Stimulated activated CD8-positive, alpha-beta memory T cell treated with anti-CD3 and anti-CD28 coated beads, Interleukin-4, amount 100 ng/mL, for 1 hour (primary cell): ENCODE data around the gene PEPD.

Experiments
- DNase-seq, 2 donors: peaks; one replicate each; pipeline ENCODE4 v3.0.0-alpha.2; 2020; ENCODE audit warnings: low read depth in 2 of 2, low spot score in 1 of 2

The PEPD gene

DNA sequence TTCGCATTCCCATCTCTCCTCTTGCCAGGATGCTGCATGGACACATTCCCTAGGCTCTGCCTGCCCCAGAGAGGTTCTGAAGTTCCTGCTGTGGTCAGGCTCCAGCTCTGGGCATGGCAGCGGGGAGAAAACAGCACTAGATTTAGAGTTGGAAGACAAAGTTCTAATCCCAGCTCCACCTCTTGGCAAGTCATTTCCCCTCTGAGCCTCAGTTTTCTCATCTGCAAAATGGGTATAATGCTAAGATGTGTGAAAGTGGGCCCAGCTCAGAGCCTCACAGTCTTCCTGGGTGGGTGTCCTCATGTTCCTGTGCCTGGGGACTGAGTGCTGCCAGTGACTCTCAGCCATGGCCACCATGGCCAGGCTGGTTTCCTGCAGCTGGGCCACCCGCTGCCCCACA, 9.6 kb downstream of the PEPD start:
- no peak for DNase-seq

DNA sequence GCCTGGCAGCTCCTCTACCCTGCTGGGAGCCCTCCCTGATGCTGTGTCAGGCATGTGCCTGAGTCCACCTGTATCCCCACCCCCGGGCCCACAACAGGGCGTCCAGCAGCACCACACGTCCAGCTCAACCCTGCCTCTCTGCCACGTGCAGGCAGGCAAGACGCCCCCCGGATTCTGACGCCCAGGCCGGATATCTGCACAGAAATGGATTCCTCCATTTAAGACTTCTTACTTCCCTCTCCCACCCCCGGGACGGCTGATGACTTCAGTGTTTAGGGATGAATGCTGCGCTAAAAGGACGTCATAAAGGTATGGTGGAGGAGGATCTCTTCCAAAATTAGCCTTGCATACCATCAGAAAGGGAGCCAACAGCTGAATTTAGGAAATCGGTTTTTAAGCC, 10.2 kb downstream of the PEPD start:
- DNase-seq = no peak

GRCh38 chr19:33510462-33511194, 11.0 kb downstream of the PEPD start:
- no peak for DNase-seq

- DNase-seq = no peak
These were observed 11.8 kb downstream of the PEPD start for GRCh38 chr19:33509774-33510173.

DNA sequence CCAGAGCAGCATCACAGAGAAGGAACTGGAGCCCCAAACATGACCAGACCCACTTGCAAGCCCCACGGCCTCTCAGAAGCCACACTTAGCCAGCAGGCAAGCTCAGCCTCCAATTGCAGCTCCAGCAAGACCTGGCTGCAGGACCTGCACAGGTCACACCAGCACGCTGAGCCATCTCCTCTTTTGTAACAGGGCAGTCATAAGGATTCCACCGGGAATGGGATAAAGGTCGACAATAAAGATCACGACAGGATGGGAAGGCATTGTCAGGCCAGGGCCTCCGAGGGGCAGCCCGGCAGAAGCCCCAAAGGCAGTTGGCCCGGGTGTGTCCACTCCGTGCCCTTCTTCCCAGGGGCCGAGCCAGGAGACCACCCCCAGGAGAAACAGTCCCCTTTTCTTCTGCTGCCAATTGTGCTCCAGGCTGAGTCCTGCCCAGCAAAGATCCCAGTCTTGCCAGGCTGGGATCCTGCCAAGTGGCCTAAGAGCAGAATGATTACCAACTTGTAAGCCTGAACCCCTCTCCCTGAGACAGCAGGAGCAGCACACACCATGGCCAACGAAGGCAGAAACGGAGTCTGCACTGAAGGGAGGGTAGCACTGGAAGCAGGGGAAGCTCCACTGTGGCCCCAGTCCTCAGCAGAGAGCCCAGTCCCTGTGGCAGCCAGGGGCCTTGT, 12.5 kb downstream of the PEPD start:
- DNase-seq = no peak

DNA sequence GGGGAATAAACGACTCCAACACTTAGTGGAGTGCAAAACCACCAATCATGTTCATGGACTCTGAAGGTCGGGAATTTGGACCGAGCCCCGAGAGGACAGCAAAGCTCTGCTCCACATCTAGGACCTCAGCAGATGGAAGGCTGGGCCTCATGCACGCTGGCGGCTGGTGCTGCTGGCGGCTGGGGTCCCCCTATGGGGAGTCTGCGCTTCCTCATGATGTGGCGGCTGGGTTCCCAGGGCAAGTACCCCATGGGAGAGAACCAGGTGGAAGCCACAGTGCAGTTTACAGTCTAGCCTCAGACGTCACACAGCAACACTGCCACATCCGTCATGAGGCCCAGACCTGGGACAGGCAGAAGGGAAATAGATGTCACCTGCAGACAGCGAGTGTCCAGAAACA, 13.2 kb downstream of the PEPD start:
- DNase-seq = no peak

DNA sequence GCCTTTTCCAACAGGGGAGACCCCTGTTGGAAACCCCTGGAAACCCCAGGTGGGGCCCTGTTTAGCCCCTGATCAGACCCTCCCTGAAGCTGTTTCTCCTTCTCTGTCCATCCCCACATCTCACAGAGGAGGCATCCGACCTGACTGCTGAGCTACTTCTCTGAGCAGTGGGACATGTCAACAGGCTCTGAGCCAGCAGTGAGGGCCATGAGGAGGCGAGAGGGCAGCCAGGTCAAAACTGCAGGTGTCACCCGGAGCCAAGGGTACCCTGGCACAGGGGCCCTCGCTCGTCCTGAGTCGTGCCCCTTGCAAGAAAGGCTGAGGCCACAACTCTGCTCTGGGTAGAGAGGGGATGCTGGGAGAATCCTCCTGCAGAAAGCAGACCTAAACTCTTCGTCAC, 13.6 kb downstream of the PEPD start:
- DNase-seq = no peak

- DNase-seq = no peak
These were observed 14.3 kb downstream of the PEPD start for GRCh38 chr19:33507021-33507956.

GRCh38 chr19:33506498-33506897, 15.1 kb downstream of the PEPD start:
- no peak for DNase-seq

DNA sequence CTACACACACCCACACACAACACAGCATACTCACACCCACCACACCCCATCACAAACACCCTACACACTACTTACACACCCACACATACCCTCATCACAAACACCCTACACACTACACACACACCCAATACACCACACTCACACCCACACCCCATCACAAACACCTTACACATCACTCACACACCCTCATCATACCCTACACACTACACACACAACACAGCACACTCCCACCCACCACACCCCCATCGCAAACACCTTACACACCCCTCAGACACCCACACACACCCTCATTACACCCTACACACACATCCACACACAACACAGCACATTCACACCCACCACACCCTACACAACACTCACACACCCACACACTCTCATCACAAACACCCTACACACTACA, 15.8 kb downstream of the PEPD start:
- no peak for DNase-seq

DNA sequence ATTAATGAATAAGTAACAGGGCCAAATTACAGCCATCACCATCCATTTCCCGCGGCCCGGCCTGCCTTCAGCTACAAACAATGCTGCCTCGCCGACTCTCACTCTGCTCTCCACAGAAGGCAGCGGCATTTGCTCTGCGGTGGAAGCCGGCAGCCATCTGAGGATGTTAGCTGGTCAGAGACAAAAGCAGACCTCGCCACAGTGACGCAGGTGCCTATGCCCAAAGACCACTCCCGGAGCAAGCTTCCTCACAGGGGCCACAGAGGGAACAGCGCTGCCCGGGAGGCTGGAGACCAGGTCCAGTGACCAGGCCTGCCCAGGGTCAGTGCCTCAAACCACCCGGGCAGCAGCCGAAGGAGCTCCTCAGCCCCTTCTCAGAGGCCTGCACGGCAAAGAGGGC, 16.4 kb downstream of the PEPD start:
- DNase-seq = no peak

- no peak for DNase-seq
These were observed 17.5 kb downstream of the PEPD start for GRCh38 chr19:33504058-33504444.

DNA sequence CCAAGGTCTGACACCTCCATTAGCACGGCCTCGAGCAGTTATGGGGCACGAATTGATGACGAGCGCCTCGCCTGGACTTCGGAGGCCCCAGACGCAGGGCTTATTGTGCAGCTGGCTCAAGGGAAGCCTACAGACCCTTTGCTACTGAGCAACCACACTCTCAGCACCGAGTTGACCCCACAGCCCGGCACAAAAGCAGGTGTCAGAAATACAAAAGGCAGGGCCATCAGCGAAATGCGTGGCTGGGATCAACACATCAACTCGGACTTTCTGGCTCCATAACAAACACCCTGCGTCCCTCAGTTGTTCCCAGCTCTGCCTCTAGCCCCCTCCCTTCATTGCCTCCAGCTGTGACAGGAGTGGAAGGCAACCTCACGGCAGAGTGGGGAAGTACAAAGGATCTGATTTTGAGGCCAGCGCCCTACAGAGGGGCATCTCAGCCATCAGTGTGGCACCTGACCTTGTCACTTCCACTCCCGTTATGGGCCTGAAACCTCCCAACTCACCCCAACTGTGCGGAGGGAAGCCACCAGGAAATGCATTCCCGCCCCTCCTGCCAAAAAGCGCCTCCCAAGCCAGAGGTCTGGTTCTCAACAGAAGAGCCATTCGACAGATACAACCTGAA, 18.0 kb downstream of the PEPD start:
- DNase-seq = no peak

DNA sequence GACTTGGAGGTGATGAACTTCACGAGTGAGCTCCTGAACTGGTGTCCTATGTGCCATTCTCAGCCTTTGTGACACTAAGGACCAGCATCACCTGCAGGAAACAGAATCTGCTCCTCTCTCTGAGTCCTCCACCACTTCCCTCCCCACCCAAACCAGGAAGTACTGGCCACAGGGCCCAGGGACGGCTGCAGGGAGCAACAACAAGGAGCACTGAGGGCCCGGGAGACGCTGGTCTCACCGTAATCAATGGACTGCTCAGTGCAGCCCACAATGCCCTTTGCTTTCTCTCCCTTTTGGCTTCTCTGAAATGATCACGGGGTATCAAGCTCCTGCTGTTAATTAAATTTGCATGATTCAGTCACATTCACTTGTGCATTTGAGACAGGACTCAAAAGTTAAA, 18.6 kb downstream of the PEPD start:
- no peak for DNase-seq

DNA sequence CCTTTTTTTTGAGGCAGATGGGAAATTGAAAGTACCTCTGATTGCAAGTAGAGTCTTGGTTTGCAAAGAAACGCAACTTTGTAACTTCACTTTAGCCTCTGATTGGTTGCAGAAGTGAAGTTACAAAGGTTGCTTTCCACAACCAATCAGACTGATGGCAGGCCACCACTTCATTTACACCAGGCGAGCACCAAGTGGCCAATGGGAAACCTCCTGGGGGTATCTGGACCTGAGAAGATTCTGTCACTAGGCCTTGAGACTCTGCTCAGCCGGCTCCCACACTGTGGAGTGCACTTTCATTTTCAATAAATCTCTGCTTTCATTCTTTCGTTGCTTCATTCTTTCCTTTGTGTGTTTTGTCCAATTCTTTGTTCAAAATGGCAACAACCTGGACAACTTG, 19.1 kb downstream of the PEPD start:
- no peak for DNase-seq

DNA sequence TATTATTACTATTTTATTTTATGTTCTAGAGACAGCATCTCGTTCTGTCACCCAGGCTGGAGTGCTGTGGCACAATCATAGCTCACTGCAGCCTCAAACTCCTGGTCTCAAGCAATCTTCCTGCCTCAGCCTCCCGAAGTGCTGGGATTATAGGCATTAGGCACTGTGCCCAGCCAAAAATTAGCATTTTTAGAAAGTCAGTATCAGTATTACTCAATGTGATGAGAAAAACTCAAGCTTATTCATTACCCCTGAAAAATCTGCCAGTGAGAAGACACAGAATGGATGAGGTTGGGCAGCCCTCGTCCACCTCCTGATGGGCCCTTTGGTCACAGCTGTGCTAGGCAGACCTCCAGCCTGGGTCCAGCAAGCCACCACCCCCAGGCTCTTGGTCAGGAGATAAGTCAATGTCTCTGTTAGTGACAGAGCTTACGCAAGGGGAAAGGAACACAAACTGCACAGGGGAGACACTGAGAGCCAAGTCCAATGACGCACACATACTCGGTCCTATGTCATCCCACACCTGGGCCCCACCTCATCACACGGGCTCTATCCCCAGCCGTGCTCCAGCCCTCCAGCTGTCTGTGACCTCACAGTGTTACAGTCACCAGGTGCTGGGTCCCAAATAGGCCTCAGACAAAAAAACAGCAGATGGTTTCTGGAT, 19.8 kb downstream of the PEPD start:
- DNase-seq = no peak

DNA sequence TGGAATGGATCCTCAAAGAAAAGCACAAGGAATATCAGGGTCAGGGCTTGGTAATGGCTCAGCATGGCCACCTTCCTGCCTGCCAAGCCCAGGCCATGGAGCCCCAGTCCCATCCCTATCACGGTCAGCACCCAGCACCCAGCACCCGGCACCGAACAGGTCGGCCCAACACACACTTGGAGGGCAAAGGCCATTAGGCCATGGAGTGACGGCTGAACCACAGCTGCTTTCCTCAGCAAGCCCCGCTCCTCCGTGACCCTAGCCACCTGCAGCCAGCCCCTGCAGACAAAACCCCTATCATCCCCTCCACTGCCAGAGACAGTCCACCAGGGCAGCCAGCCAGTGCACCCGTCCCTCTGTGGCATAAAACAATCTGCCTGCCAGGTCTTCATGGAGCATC, 20.6 kb downstream of the PEPD start:
- DNase-seq = no peak

GRCh38 chr19:33500586-33500985, 21.0 kb downstream of the PEPD start:
- DNase-seq = no peak

DNA sequence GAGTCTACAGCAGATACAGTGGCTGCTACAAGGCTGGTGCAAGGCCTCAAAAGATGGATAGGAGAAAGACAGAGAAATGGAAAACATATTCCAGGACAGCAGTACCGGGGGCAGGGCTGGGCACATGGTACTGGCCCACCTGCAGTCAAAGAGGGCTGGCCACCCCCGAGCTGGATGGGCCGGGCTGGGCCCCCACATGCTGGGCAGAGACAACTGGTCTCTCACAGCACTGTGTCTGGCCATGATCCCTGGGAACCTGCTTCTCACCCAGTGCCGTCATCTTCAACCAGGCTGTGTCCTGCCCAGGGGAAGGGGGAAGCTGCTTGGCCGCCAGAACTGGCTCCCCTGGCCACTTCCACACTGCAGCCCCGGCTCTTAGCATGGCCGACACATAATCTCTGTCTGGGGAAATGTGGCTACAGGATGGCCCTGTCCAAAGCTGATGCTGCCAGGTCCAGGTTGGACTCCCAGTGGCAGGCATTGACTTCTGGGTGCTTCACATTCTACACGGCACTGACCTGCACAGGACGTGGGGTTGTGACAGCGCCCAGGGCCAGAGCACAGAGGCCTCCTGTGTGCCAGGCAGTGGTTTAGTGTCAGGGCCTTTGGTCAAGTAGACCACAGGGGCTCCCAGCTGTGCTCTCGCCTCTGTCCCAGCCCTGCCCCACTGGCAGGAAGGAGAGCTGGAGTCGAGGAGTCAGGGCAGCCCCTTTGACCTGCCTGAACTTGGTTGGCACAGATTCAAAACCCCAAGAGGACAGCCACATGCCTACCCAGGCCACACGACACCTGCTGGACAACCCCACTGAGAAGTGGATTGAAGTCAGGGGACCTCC, 21.7 kb downstream of the PEPD start:
- no peak for DNase-seq

DNA sequence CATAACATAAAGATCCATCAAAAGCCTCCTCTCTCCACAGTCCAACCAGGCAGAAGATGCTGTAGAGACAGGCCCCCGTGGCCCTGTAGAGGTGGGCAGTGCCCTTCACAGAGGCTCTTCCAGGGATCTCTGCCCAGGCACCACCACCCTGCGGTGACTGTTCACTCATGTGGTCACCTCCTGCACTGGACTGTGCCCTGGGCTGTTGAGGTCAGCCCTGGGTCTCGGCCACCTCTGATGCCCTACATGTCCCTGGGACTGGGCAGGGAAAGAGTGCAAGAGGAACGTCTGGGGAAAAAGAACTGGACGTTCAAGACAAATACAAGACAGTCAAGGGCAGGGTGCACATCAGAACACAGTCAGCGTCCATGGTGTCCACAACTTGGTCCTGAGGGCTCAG, 22.3 kb downstream of the PEPD start:
- no peak for DNase-seq
